ENCODE data around the gene UPK1B.
"Not testable (repeated sequence)": the region's sequence is repeated elsewhere in the genome, so short reads cannot be mapped to it uniquely, and the experiment has no call there.

- TF ChIP-seq, protein P1, sequence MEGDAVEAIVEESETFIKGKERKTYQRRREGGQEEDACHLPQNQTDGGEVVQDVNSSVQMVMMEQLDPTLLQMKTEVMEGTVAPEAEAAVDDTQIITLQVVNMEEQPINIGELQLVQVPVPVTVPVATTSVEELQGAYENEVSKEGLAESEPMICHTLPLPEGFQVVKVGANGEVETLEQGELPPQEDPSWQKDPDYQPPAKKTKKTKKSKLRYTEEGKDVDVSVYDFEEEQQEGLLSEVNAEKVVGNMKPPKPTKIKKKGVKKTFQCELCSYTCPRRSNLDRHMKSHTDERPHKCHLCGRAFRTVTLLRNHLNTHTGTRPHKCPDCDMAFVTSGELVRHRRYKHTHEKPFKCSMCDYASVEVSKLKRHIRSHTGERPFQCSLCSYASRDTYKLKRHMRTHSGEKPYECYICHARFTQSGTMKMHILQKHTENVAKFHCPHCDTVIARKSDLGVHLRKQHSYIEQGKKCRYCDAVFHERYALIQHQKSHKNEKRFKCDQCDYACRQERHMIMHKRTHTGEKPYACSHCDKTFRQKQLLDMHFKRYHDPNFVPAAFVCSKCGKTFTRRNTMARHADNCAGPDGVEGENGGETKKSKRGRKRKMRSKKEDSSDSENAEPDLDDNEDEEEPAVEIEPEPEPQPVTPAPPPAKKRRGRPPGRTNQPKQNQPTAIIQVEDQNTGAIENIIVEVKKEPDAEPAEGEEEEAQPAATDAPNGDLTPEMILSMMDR (IDR thresholded peaks at IDR 0.05), result not testable (repeated sequence)
- not testable (repeated sequence) for TF ChIP-seq POLR2A (IDR thresholded peaks at IDR 0.05)
These were observed 69.7 kb downstream of the UPK1B start for GRCh38 chr3:119243058-119243529.

Data from testis (tissue), 2 donors.